CD14-positive monocyte (primary cell): ENCODE data around the gene PDE7B. TPM values are rescaled to one million over a fixed set of nuclear protein-coding genes. Genes with fewer than 3 reads are reported as not detected.

Experiments
- DNase-seq, 3 donors: peaks; one replicate each; pipeline ENCODE4 v3.0.0-alpha.2; 2011 to 2022
- H2AFZ ChIP-seq: 2 replicates; pipeline ENCODE4 v1.6.0; 2012; ENCODE audit warnings: mild to moderate bottlenecking, low read depth, low read length, inconsistent platforms; ENCODE audit not compliant: insufficient read depth, poor library complexity, severe bottlenecking
- H3K27ac ChIP-seq, 2 donors: 1 replicate in 1 of 2; 2 replicates in 1 of 2; pipeline ENCODE4 v1.5.1; 2012 to 2013; ENCODE audit warnings: low read length in 2 of 2, control low read depth in 1 of 2, inconsistent platforms in 1 of 2, low read depth in 1 of 2, mild to moderate bottlenecking in 1 of 2
- H3K27me3 ChIP-seq, 2 donors: one replicate each; pipeline versions ENCODE4 v1.6.0 to v1.6.1; 2011 to 2013; ENCODE audit warnings: low read length in 2 of 2; ENCODE audit not compliant: control insufficient read depth in 2 of 2, insufficient read depth in 2 of 2
- H3K36me3 ChIP-seq, 2 donors: replicated peaks in 1 of 2; 1 replicate in 1 of 2; 2 replicates in 1 of 2; pipeline versions ENCODE4 v1.5.1 to v1.6.1; 2012 to 2013; ENCODE audit warnings: low read length in 2 of 2, control low read depth in 1 of 2, inconsistent platforms in 1 of 2, mild to moderate bottlenecking in 1 of 2; ENCODE audit not compliant: insufficient read depth in 2 of 2, control insufficient read depth in 1 of 2
- H3K4me1 ChIP-seq, 2 donors: 1 replicate in 1 of 2; 2 replicates in 1 of 2; pipeline versions ENCODE4 v1.5.1 to v1.6.1; 2012 to 2013; ENCODE audit warnings: low read length in 2 of 2, control low read depth in 1 of 2, inconsistent platforms in 1 of 2, mild to moderate bottlenecking in 1 of 2, moderate library complexity in 1 of 2; ENCODE audit not compliant: insufficient read depth in 2 of 2, control insufficient read depth in 1 of 2
- H3K4me2 ChIP-seq: replicated peaks from 2 replicates; pipeline ENCODE3; 2012; ENCODE audit warnings: low read length, moderate library complexity, mild to moderate bottlenecking; ENCODE audit not compliant: poor library complexity, severe bottlenecking; ENCODE audit errors: extremely low read depth
- H3K4me3 ChIP-seq, 3 experiments: fragments of 200-600 bp in 1 of 3; sonication (generic) in 1 of 3; replicated peaks in 1 of 3; 1 replicate in 2 of 3; 2 replicates in 1 of 3; pipeline ENCODE4 v1.5.1; 2011 to 2013; ENCODE audit warnings: low read length in 3 of 3, mild to moderate bottlenecking in 3 of 3, control low read depth in 2 of 3, low read depth in 2 of 3, inconsistent platforms in 1 of 3, moderate library complexity in 1 of 3
- H3K79me2 ChIP-seq: 2 replicates; pipeline ENCODE4 v1.6.0; 2012; ENCODE audit warnings: mild to moderate bottlenecking, control low read depth, inconsistent platforms, low read length, moderate library complexity; ENCODE audit not compliant: insufficient read depth
- H3K9ac ChIP-seq: 2 replicates; pipeline ENCODE4 v1.6.0; 2017; ENCODE audit warnings: low read length, mild to moderate bottlenecking; ENCODE audit not compliant: insufficient read depth, poor library complexity, severe bottlenecking
- H3K9me3 ChIP-seq, 2 donors: replicated peaks in 1 of 2; 1 replicate in 1 of 2; 2 replicates in 1 of 2; pipeline versions ENCODE4 v1.5.1 to v1.6.1; 2012 to 2013; ENCODE audit warnings: low read length in 2 of 2, control low read depth in 1 of 2; ENCODE audit not compliant: control insufficient read depth in 1 of 2, insufficient read depth in 1 of 2
- H4K20me1 ChIP-seq: 2 replicates; pipeline ENCODE4 v1.6.0; 2012; ENCODE audit warnings: mild to moderate bottlenecking, low read length, control low read depth, moderate library complexity; ENCODE audit not compliant: insufficient read depth
- H3K27ac Mint-ChIP-seq, 7 donors: one replicate each; pipeline ENCODE4 v1.8.0; 2020; ENCODE audit warnings: mild to moderate bottlenecking in 7 of 7, mixed read lengths in 7 of 7, moderate library complexity in 6 of 7, inconsistent platforms in 2 of 7
- H3K27me3 Mint-ChIP-seq, 3 donors: one replicate each; pipeline ENCODE4 v1.8.0; 2021 to 2022; ENCODE audit warnings: low read depth in 3 of 3, mild to moderate bottlenecking in 3 of 3, mixed read lengths in 3 of 3, moderate library complexity in 3 of 3, inconsistent platforms in 1 of 3
- H3K36me3 Mint-ChIP-seq, 2 donors: one replicate each; pipeline ENCODE4 v1.8.0; 2020; ENCODE audit warnings: mixed read lengths in 2 of 2, inconsistent platforms in 1 of 2, mild to moderate bottlenecking in 1 of 2
- H3K4me1 Mint-ChIP-seq: one replicate; pipeline ENCODE4 v1.8.0; 2020; ENCODE audit warnings: mild to moderate bottlenecking, mixed read lengths
- H3K4me3 Mint-ChIP-seq, 2 donors: one replicate each; pipeline ENCODE4 v1.8.0; 2020; ENCODE audit warnings: mild to moderate bottlenecking in 2 of 2, mixed read lengths in 2 of 2, moderate library complexity in 1 of 2
- H3K9me3 Mint-ChIP-seq, 7 donors: one replicate each; pipeline ENCODE4 v1.8.0; 2020 to 2022; ENCODE audit warnings: mixed read lengths in 7 of 7, mild to moderate bottlenecking in 6 of 7, moderate library complexity in 6 of 7, inconsistent platforms in 2 of 7
- WGBS: methylation state at CpG from one replicate; pipeline ENCODE4 v1.1.5; 2013; ENCODE audit warnings: missing lambda C conversion rate; ENCODE audit not compliant: insufficient coverage; 5-methylcytosine and 5-hydroxymethylcytosine counted together
- intact Hi-C, 2 donors: fragments of 100-400 bp; cut with micrococcal nuclease; formaldehyde crosslinking; loops; one replicate each; pipeline versions ENCODE4 v1.15.0 to v1.15.1; 2023
- polyA plus RNA-seq, 3 donors: library from polyadenylated mRNA; depleted of rRNA in 1 of 3; unstranded in 2 of 3; stranded (reverse) in 1 of 3; fragments of 300-500 nt in 2 of 3; fragments of >200 nt in 1 of 3; fragmentation: Illumina TruSeq in 2 of 3; gene quantifications; 1 replicate in 2 of 3; 2 replicates in 1 of 3; pipeline ENCODE4 v1.2.3, GENCODE V29; 2012 to 2021
- TF ChIP-seq, protein P1 (sequence below): fragments of 200-600 bp; IDR thresholded peaks from one replicate; pipeline ENCODE4 v1.8.0; 2022; ENCODE audit warnings: antibody characterized with exemption, mild to moderate bottlenecking

Gene PDE7B
- polyA plus RNA-seq, 3 donors, result 0.37 to 1.1 (median 0.89) TPM

DNA sequence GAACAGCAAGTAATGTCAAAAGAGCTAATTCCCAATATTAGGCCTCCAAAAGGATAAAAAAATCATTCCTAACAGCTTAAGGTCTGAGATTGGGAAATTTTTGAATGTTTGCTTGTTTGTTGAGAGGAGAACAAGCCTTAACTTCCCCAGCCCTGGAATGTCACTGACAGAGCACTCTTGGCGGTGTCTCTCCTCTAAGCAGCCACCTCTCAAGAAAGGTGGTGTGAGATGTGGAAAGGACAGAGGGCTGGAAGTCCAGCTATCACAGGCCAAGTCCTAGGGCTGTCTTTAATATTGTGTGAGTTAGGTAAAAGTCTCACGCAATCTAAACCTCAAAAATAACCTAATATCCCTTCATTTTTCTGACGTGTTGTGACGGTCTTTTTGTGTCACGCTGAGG is 297.0 kb downstream of the PDE7B start:
- no peaks in the 10 kb centered on the region for H3K27me3 ChIP-seq
- no CpG with 5 or more reads among the region's 5 CpGs for WGBS
- intact Hi-C loops, result no loop called here
- H3K27me3 Mint-ChIP-seq, result peaks cover 0 to 4% (median 1%) of the 10 kb centered on the region in 3 donors
- TF ChIP-seq, protein P1, sequence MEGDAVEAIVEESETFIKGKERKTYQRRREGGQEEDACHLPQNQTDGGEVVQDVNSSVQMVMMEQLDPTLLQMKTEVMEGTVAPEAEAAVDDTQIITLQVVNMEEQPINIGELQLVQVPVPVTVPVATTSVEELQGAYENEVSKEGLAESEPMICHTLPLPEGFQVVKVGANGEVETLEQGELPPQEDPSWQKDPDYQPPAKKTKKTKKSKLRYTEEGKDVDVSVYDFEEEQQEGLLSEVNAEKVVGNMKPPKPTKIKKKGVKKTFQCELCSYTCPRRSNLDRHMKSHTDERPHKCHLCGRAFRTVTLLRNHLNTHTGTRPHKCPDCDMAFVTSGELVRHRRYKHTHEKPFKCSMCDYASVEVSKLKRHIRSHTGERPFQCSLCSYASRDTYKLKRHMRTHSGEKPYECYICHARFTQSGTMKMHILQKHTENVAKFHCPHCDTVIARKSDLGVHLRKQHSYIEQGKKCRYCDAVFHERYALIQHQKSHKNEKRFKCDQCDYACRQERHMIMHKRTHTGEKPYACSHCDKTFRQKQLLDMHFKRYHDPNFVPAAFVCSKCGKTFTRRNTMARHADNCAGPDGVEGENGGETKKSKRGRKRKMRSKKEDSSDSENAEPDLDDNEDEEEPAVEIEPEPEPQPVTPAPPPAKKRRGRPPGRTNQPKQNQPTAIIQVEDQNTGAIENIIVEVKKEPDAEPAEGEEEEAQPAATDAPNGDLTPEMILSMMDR, result no peak
- no peaks in the 10 kb centered on the region for H3K4me1 ChIP-seq
- H3K36me3 ChIP-seq, result no peaks in the 10 kb centered on the region
- H3K27ac Mint-ChIP-seq, result peak overlapping the region in 1 of 7 donors; percentile 79
- H3K9me3 ChIP-seq, result no peaks in the 10 kb centered on the region
- no peak overlapping the region for H3K4me3 ChIP-seq
- no peak overlapping the region for H3K4me3 Mint-ChIP-seq
- no peaks in the 10 kb centered on the region for H3K4me1 Mint-ChIP-seq
- H3K36me3 Mint-ChIP-seq, result no peaks in the 10 kb centered on the region
- DNase-seq, result no peak
- H3K79me2 ChIP-seq, result no peaks in the 10 kb centered on the region
- H3K4me2 ChIP-seq, result no peak overlapping the region
- H3K9me3 Mint-ChIP-seq, result no peaks in the 10 kb centered on the region
- H3K9ac ChIP-seq, result no peak overlapping the region
- H3K27ac ChIP-seq, result no peak overlapping the region
- H2AFZ ChIP-seq, result no peak overlapping the region
- H4K20me1 ChIP-seq, result no peaks in the 10 kb centered on the region

- Mint-ChIP-seq H3K4me1 (no peaks in the 10 kb centered on the region), H3K27ac (peak overlapping the region in 1 of 7 donors; percentile 25), H3K27me3 (peaks cover 0 to 4% (median 1%) of the 10 kb centered on the region in 3 donors), H3K36me3 (no peaks in the 10 kb centered on the region), H3K4me3 (no peak overlapping the region), H3K9me3 (no peaks in the 10 kb centered on the region)
- Histone ChIP-seq H3K4me2 (no peak overlapping the region), H3K27ac (no peak overlapping the region), H3K4me1 (no peaks in the 10 kb centered on the region), H3K4me3 (no peak overlapping the region), H3K27me3 (no peaks in the 10 kb centered on the region), H2AFZ (no peak overlapping the region), H3K36me3 (no peaks in the 10 kb centered on the region), H3K9me3 (no peaks in the 10 kb centered on the region), H4K20me1 (no peaks in the 10 kb centered on the region), H3K79me2 (no peaks in the 10 kb centered on the region), H3K9ac (no peak overlapping the region)
- intact Hi-C loops, result no loop called here
- no peak for DNase-seq
- TF ChIP-seq, protein P1, result no peak
- WGBS, result 90% methylated on average over 2 of the region's 2 CpGs
Observed at GRCh38 chr6:136149311-136149710, 297.8 kb downstream of the PDE7B start.
